Neural progenitor cell (in vitro differentiated cells): ENCODE results near the gene PPY.

ENCODE experiments used
- CTCF ChIP-seq: fragments of 200-600 bp; sonication (generic); IDR thresholded peaks from 2 replicates; pipeline ENCODE4 v1.5.1; 2017; ENCODE audit warnings: antibody characterized with exemption, mild to moderate bottlenecking
- EZH2 ChIP-seq: fragments of 200-600 bp; sonication (generic); IDR thresholded peaks from 2 replicates; pipeline ENCODE4 v1.6.1; 2017; ENCODE audit warnings: antibody characterized with exemption, mild to moderate bottlenecking, moderate library complexity
- EZH2phosphoT487 ChIP-seq: fragments of 200-600 bp; sonication (generic); IDR thresholded peaks from 2 replicates; pipeline ENCODE4 v1.6.1; 2017; ENCODE audit warnings: antibody characterized with exemption

GRCh38 chr17:43978078-43978477, 35.8 kb upstream of the PPY start:
- TF ChIP-seq CTCF = no peak
- TF ChIP-seq EZH2 = no peak
- TF ChIP-seq EZH2phosphoT487 = no peak
